Neural cell (in vitro differentiated cells): ENCODE data around the gene PRDM8. TPM values are rescaled to one million over a fixed set of nuclear protein-coding genes. Genes with fewer than 3 reads are reported as not detected.

ENCODE experiments used
- H2AFZ ChIP-seq: fragments of 200-600, 300-800 bp; sonication (generic), shearing (Covaris generic); 2 replicates; pipeline ENCODE4 v1.6.0; 2014; ENCODE audit warnings: low read depth, mild to moderate bottlenecking, antibody characterized with exemption, low read length, moderate library complexity
- H3F3A ChIP-seq: fragments of 200-600 bp; shearing (Covaris generic); 2 replicates; pipeline ENCODE4 v1.6.1; 2016; ENCODE audit warnings: mild to moderate bottlenecking, moderate library complexity, mixed read lengths, antibody characterized with exemption, low read length; ENCODE audit not compliant: insufficient read depth, poor library complexity, severe bottlenecking
- H3K27ac ChIP-seq: fragments of 200-600, 300-800 bp; sonication (generic), shearing (Covaris generic); 2 replicates; pipeline ENCODE4 v1.5.1; 2014; ENCODE audit warnings: mild to moderate bottlenecking, low read length, moderate library complexity
- H3K27me3 ChIP-seq: fragments of 300-800, 200-600 bp; sonication (generic), shearing (Covaris generic); 2 replicates; pipeline ENCODE4 v1.6.0; 2014; ENCODE audit warnings: mild to moderate bottlenecking, low read depth, low read length, moderate library complexity; ENCODE audit not compliant: insufficient read depth
- H3K36me3 ChIP-seq: fragments of 300-800, 200-600 bp; sonication (generic), shearing (Covaris generic); 2 replicates; pipeline ENCODE4 v1.5.1; 2014; ENCODE audit warnings: mild to moderate bottlenecking, antibody characterized with exemption, low read length, moderate library complexity; ENCODE audit not compliant: insufficient read depth
- H3K4me2 ChIP-seq: fragments of 300-800, 200-600 bp; sonication (generic), shearing (Covaris generic); 2 replicates; pipeline ENCODE4 v1.6.0; 2014; ENCODE audit warnings: mild to moderate bottlenecking, low read length
- H3K4me3 ChIP-seq: fragments of 300-800, 200-600 bp; sonication (generic), shearing (Covaris generic); 2 replicates; pipeline ENCODE4 v1.5.1; 2014; ENCODE audit warnings: mild to moderate bottlenecking, low read length, moderate library complexity
- H3K79me2 ChIP-seq: fragments of 200-600 bp; shearing (Covaris generic); replicated peaks from 2 replicates; pipeline ENCODE4 v1.6.0; 2014; ENCODE audit warnings: mild to moderate bottlenecking, low read length, moderate library complexity; ENCODE audit not compliant: insufficient read depth
- H3K9ac ChIP-seq: fragments of 300-800, 200-600 bp; sonication (generic), shearing (Covaris generic); 2 replicates; pipeline ENCODE4 v1.6.1; 2016; ENCODE audit warnings: mild to moderate bottlenecking, low read length, mixed read lengths
- H3K9me2 ChIP-seq: fragments of 200-600 bp; shearing (Covaris generic); 2 replicates; pipeline ENCODE4 v1.6.1; 2016; ENCODE audit warnings: mild to moderate bottlenecking, low read length, mixed read lengths; ENCODE audit not compliant: insufficient read depth
- H3K9me3 ChIP-seq: fragments of 200-600, 300-800 bp; sonication (generic), shearing (Covaris generic); 2 replicates; pipeline ENCODE4 v1.6.1; 2016; ENCODE audit warnings: mild to moderate bottlenecking, mixed run types, low read length, moderate library complexity, mixed read lengths
- H4K20me1 ChIP-seq: fragments of 200-600 bp; shearing (Covaris generic); 2 replicates; pipeline ENCODE4 v1.6.1; 2016; ENCODE audit warnings: mild to moderate bottlenecking, mixed run types; ENCODE audit not compliant: insufficient read depth
- CTCF ChIP-seq: fragments of 450-650 bp; IDR thresholded peaks from 2 replicates; pipeline ENCODE4 v1.5.1; 2014; ENCODE audit warnings: antibody characterized with exemption, mild to moderate bottlenecking, moderate library complexity; ENCODE audit not compliant: poor library complexity, severe bottlenecking
- EP300 ChIP-seq: fragments of 450-650 bp; conservative IDR thresholded peaks from 2 replicates; pipeline ENCODE4 v1.6.1; 2014; ENCODE audit warnings: antibody characterized with exemption, mild to moderate bottlenecking, moderate library complexity; ENCODE audit not compliant: poor library complexity, severe bottlenecking
- EZH2 ChIP-seq: fragments of 200-600, 300-800 bp; shearing (Covaris generic), sonication (generic); IDR thresholded peaks from 2 replicates; pipeline ENCODE4 v1.6.1; 2014; ENCODE audit warnings: antibody characterized with exemption, low read length, borderline replicate concordance, mild to moderate bottlenecking; ENCODE audit not compliant: insufficient read depth, poor library complexity, severe bottlenecking
- MXI1 ChIP-seq: fragments of 450-650 bp; conservative IDR thresholded peaks from 2 replicates; pipeline ENCODE4 v1.6.1; 2014; ENCODE audit warnings: antibody characterized with exemption, mild to moderate bottlenecking; ENCODE audit not compliant: poor library complexity, severe bottlenecking
- POLR2AphosphoS5 ChIP-seq: IDR thresholded peaks from 2 replicates; pipeline ENCODE4 v1.6.1; 2012
- RAD21 ChIP-seq: fragments of 450-650 bp; conservative IDR thresholded peaks from 2 replicates; pipeline ENCODE4 v1.6.1; 2014; ENCODE audit warnings: antibody characterized with exemption, mild to moderate bottlenecking, moderate library complexity
- SMC3 ChIP-seq: fragments of 450-650 bp; conservative IDR thresholded peaks from 2 replicates; pipeline ENCODE4 v1.6.1; 2014; ENCODE audit warnings: antibody characterized with exemption, mild to moderate bottlenecking, moderate library complexity; ENCODE audit not compliant: poor library complexity
- TAF1 ChIP-seq: IDR thresholded peaks from 2 replicates; pipeline ENCODE4 v1.6.1; 2012; ENCODE audit warnings: low read depth
- polyA plus RNA-seq: library from polyadenylated mRNA; depleted of rRNA; stranded (reverse); fragments of >200 nt; gene quantifications from 2 replicates; pipeline ENCODE4 v1.2.3, GENCODE V29; 2014
- TF ChIP-seq, protein P1 (sequence below): IDR thresholded peaks from 2 replicates; pipeline ENCODE4 v1.6.1; 2012; ENCODE audit warnings: borderline replicate concordance

The PRDM8 gene
- polyA plus RNA-seq, 1 donor from 2014 or later = 0.46 TPM

- H3K4me2 ChIP-seq = no peak overlapping the region
- H3K79me2 ChIP-seq = no peaks in the 10 kb centered on the region
- H3K27ac ChIP-seq = no peak overlapping the region
- H4K20me1 ChIP-seq = no peaks in the 10 kb centered on the region
- H3K9me3 ChIP-seq = no peaks in the 10 kb centered on the region
- H3K4me3 ChIP-seq = peak overlapping the region; percentile 64
- no peak overlapping the region for H2AFZ ChIP-seq
- no peaks in the 10 kb centered on the region for H3F3A ChIP-seq
- TF ChIP-seq POLR2AphosphoS5 (peak; percentile 8), CTCF (no peak), SMC3 (no peak), TAF1 (no peak), MXI1 (no peak), EP300 (no peak), EZH2 (peak; percentile 57), RAD21 (no peak)
- TF ChIP-seq, protein P1, sequence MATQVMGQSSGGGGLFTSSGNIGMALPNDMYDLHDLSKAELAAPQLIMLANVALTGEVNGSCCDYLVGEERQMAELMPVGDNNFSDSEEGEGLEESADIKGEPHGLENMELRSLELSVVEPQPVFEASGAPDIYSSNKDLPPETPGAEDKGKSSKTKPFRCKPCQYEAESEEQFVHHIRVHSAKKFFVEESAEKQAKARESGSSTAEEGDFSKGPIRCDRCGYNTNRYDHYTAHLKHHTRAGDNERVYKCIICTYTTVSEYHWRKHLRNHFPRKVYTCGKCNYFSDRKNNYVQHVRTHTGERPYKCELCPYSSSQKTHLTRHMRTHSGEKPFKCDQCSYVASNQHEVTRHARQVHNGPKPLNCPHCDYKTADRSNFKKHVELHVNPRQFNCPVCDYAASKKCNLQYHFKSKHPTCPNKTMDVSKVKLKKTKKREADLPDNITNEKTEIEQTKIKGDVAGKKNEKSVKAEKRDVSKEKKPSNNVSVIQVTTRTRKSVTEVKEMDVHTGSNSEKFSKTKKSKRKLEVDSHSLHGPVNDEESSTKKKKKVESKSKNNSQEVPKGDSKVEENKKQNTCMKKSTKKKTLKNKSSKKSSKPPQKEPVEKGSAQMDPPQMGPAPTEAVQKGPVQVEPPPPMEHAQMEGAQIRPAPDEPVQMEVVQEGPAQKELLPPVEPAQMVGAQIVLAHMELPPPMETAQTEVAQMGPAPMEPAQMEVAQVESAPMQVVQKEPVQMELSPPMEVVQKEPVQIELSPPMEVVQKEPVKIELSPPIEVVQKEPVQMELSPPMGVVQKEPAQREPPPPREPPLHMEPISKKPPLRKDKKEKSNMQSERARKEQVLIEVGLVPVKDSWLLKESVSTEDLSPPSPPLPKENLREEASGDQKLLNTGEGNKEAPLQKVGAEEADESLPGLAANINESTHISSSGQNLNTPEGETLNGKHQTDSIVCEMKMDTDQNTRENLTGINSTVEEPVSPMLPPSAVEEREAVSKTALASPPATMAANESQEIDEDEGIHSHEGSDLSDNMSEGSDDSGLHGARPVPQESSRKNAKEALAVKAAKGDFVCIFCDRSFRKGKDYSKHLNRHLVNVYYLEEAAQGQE = no peak
- no peaks in the 10 kb centered on the region for H3K36me3 ChIP-seq
- no peaks in the 10 kb centered on the region for H3K9me2 ChIP-seq
- H3K9ac ChIP-seq = peak overlapping the region; percentile 31
- peaks cover 86% of the 10 kb centered on the region for H3K27me3 ChIP-seq
These were observed 12.2 kb upstream of the PRDM8 start for GRCh38 chr4:80184825-80185756.

DNA sequence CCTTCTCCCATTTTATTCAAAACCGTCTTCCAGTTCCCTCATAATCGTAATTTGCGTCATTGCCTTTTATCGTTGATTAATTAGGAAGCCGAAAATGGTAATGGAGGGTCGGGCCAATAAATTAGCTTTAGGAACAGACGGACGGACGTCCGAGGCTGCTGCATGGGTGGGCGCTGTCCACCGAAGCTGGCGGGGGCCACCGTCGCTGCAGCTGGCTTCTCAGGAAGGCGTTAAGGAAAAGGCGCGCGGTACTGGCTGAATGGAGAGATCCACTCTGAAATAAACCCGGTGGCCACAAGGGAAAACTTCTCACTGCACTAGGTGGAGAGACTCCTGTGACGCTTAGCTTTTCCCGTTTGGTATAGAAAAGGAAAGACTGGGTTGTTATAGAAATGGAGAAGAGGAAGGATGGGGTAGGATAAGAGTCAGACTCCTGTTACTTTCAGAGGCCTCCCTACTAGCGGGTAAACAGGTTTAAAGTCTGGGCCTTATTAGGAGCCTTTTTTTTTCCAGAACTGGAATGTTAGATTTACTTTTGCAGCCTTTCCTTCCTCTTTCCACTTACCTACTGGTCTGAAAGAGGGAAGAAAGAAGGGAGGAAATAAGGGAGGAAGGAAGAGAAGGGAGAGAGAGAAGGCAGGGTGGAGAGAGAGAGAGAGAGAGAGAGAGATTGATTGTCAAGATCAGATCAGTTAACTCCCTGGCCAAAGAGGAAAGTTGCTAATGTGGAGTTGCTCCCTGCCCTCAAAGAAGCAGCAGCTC, 11.3 kb upstream of the PRDM8 start:
- H3K4me3 ChIP-seq = no peak overlapping the region
- no peak overlapping the region for H3K9ac ChIP-seq
- no peaks in the 10 kb centered on the region for H3K79me2 ChIP-seq

More for the DNA sequence above, 11.3 kb upstream of the PRDM8 start:
- Histone ChIP-seq H4K20me1 (no peaks in the 10 kb centered on the region), H3K9me2 (no peaks in the 10 kb centered on the region), H3F3A (no peaks in the 10 kb centered on the region), H2AFZ (no peak overlapping the region), H3K9me3 (no peaks in the 10 kb centered on the region), H3K27me3 (peaks cover 94% of the 10 kb centered on the region), H3K27ac (no peak overlapping the region), H3K4me2 (no peak overlapping the region), H3K36me3 (no peaks in the 10 kb centered on the region)
- TF ChIP-seq POLR2AphosphoS5 = peak; percentile 8
- TF ChIP-seq MXI1 = no peak
